GM10266 (cell line): Measurements from ENCODE around the gene SESN3.

ENCODE experiments used
- DNase-seq: peaks from one replicate; pipeline ENCODE4 v3.0.0; 2012; ENCODE audit errors: extremely low spot score
- CTCF ChIP-seq: IDR thresholded peaks from 2 replicates; pipeline ENCODE4 v1.5.1; 2012; ENCODE audit warnings: mild to moderate bottlenecking, low read depth; ENCODE audit not compliant: control insufficient read depth, insufficient read depth; ENCODE audit errors: missing control alignments

SESN3 gene

GRCh38 chr11:95248666-95249467, 17.9 kb upstream of the SESN3 start:
- peak; percentile 17 for DNase-seq
- no peak for TF ChIP-seq CTCF

DNA sequence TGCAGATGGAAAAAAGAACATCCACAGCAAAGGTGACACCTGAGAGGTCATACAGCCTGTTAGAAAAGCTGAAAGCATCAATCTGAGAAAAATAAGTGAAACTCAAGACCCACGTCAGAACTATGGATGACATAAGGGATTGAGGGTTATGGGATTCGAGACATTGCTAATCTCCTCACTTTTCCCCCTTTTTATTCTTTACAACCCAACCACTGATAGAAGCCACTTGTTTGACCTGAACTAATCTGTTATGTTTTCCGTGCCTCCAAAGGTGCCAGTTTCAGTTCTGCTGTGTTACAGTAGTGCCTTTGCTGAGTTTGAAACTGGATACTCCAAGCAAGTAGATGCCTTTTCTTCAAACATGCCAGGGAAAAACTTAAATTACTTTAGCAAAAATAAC, 16.9 kb upstream of the SESN3 start:
- no peak for TF ChIP-seq CTCF
- no peak for DNase-seq

DNA sequence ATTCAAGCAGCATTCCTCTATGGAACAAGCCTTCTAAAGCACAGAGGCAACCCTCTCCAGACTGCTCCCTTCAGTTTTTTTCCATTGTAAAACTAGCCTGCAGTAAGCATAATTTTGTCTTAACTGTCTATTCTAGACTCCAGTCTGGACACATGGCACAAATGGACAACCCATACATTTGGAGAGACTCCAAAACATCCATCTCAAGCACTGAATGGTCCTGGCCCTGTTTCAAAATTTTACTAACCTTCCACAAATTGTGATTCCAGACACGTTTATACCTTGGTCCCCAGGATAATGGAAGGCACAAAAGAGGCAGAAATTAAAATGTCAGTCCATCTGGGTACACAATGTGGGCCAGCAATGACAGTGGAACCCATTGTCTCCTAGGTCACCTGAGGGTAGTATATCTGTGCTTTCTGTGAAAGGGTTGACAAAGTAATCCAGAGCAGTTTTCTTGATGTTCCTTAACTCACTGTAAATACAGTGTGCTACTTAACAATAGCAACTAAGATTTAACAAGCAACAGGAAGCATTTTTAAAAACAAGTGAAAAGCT, 16.2 kb upstream of the SESN3 start:
- no peak for TF ChIP-seq CTCF
- DNase-seq: no peak

DNA sequence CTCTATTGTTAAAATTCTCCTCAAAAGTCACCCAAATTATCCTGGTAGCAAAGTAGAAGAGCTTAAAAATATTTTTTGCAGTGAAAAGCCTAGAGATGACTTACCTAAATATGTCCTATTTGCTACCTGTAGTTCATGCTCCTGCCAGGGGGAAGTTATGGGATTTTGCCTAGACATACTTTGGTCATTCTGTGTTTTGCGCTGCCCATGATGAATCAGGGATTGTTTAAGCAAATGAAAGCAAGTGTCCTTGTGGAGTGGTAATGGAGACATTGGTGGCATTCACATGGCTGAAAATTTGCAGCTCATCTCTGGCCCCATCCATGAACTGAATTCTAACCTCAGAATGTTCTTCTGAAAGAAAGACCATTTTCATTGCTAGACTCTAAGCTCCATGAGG, 14.6 kb upstream of the SESN3 start:
- DNase-seq: no peak
- TF ChIP-seq CTCF: no peak

- no peak for TF ChIP-seq CTCF
- no peak for DNase-seq
Observed at GRCh38 chr11:95245038-95245437, 14.0 kb upstream of the SESN3 start.

DNA sequence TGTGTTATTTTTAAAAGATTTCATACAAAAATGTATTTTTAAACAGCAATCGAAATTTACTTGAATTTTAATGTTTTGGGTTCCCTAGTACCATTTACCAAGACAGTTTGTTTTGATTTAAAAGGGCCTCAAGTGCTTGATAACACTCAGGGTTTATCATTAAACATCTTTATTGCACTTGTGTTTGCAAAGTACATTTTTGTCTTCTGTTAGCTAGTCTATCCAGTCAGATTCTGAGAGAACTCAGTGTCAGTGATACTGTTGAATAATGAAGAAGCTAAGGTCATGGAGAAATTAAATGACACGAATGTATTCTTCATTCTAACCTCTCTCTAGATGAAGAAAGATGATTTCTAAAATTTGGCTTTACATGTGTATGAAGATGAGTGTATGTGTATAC, 12.7 kb upstream of the SESN3 start:
- no peak for DNase-seq
- no peak for TF ChIP-seq CTCF

DNA sequence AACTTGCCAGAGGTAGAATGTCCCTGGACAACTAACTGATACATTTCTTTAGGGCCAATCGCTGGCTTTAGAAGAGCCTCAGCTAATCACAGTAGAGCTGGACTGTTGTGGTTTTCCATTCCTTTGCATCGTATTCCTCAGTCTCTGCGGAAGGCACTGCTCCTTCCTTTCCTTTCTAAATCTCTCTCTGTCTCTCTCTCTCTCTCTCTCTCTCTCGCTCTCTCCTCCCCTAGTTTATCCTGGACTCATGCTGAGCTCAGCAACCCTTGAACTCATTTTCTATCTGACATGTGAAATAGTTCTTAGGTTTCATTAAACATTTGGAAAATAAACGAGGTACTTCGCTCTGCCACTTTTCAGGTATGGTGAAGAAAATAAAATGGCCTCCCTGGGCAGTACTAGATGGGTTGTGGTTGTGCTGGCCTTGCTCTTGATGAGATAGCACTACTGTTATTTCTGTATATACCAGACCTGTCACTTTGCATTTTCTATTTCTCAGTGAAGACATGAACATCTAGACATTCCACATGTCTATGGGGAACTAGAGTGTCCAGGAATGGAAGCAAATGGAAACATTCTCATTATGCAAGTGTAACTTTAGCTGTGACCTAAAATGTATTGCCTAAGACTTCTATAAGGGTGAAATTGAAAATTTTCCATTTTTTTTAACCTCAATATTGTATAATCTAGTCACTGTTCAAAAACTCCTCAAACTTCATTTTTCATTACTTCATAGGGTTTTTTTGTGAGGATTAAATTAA, 12.0 kb upstream of the SESN3 start:
- no peak for TF ChIP-seq CTCF
- DNase-seq: no peak
